HepG2 (cell line): Measurements from ENCODE around the gene ZBTB44. TPM values are rescaled to one million over a fixed set of nuclear protein-coding genes. Genes with fewer than 3 reads are reported as not detected.

ENCODE experiments used
- ATAC-seq: fragments of 200-7000 bp; cut with Tn5 transposase; 3 replicates; pipeline ENCODE4 v1.9.1; 2020; ENCODE audit warnings: mild to moderate bottlenecking, moderate library complexity
- BruUV-seq: library from RNA; stranded (reverse); fragments of 400-500 nt; replicated peaks from 2 replicates; lab custom pipeline; 2021; lab: Mats Ljungman, UMichigan
- CTCF ChIA-PET: fragments of 300-600 bp; formaldehyde crosslinking; extraction: SDS; loops from one replicate; lab custom pipeline; 2021; ENCODE audit warnings: low total read pairs, inconsistent platforms, low intra/inter-chr PET ratio; lab: Yijun Ruan, JAX
- POLR2A ChIA-PET: fragments of 350-600 bp; sonication (Branson Sonifier 250); formaldehyde crosslinking; loops from one replicate; lab custom pipeline; 2020; ENCODE audit warnings: antibody characterized with exemption, inconsistent platforms; lab: Yijun Ruan, JAX
- DNase-seq: peaks from one replicate; pipeline ENCODE4 v3.0.0-alpha.2; 2015; ENCODE audit warnings: low spot score
- FAIRE-seq: peaks from 3 replicates; lab custom pipeline; 2011; peaks lifted over from hg19 to GRCh38; lab: Jason Lieb, UNC
- H2AFZ ChIP-seq: one replicate; pipeline ENCODE4 v1.6.1; 2011; ENCODE audit warnings: low read length, inconsistent platforms
- H3K27ac ChIP-seq: fragments of 300-600 bp; 3 replicates; pipeline ENCODE4 v1.8.0; 2011; ENCODE audit warnings: mixed run types, mild to moderate bottlenecking, mixed read lengths, low read length, inconsistent platforms; ENCODE audit not compliant: insufficient read depth; ENCODE audit errors: extremely low read length
- H3K27me3 ChIP-seq, 2 experiments: fragments of 200-600 bp in 1 of 2; 2 replicates in 1 of 2; 3 replicates in 1 of 2; pipeline versions ENCODE4 v1.6.0 to v1.8.0; 2011; ENCODE audit warnings: low read length in 2 of 2, mild to moderate bottlenecking in 2 of 2, moderate library complexity in 2 of 2, inconsistent platforms in 1 of 2; ENCODE audit not compliant: insufficient read depth in 2 of 2, control insufficient read depth in 1 of 2
- H3K36me3 ChIP-seq, 2 experiments: fragments of 200-600 bp in 1 of 2; replicated peaks in 1 of 2; 2 replicates in 1 of 2; 3 replicates in 1 of 2; pipeline versions ENCODE4 v1.5.1 to v1.8.0; 2011; ENCODE audit warnings: low read length in 2 of 2, inconsistent platforms in 1 of 2; ENCODE audit not compliant: insufficient read depth in 2 of 2, control insufficient read depth in 1 of 2
- H3K4me1 ChIP-seq: 2 replicates; pipeline ENCODE4 v1.5.1; 2012; ENCODE audit warnings: low read length, inconsistent platforms; ENCODE audit not compliant: insufficient read depth
- H3K4me2 ChIP-seq: 2 replicates; pipeline ENCODE4 v1.6.0; 2011; ENCODE audit warnings: low read depth, low read length, inconsistent platforms
- H3K4me3 ChIP-seq, 3 experiments: fragments of 200-600 bp in 1 of 3; sonication (generic), shearing (Covaris generic) in 1 of 3; replicated peaks in 1 of 3; 2 replicates each; pipeline ENCODE4 v1.5.1; 2011 to 2016; ENCODE audit warnings: low read length in 3 of 3, inconsistent platforms in 2 of 3, low read depth in 2 of 3, mild to moderate bottlenecking in 2 of 3, control low read depth in 1 of 3, mixed read lengths in 1 of 3; ENCODE audit not compliant: insufficient read depth in 1 of 3
- H3K79me2 ChIP-seq: one replicate; pipeline ENCODE4 v1.6.1; 2011; ENCODE audit warnings: low read length, inconsistent platforms; ENCODE audit not compliant: insufficient read depth
- H3K9ac ChIP-seq: 2 replicates; pipeline ENCODE4 v1.6.0; 2011; ENCODE audit warnings: mild to moderate bottlenecking, low read depth, low read length, inconsistent platforms; ENCODE audit not compliant: insufficient read depth
- H3K9me3 ChIP-seq: 2 replicates; pipeline ENCODE4 v1.5.1; 2012; ENCODE audit warnings: mild to moderate bottlenecking, low read length
- H4K20me1 ChIP-seq: 2 replicates; pipeline ENCODE4 v1.6.0; 2011; ENCODE audit warnings: inconsistent platforms, mild to moderate bottlenecking, low read length, moderate library complexity; ENCODE audit not compliant: insufficient read depth
- CCDC6 ChIP-seq: sonication (generic); formaldehyde crosslinking; IDR thresholded peaks from 2 replicates; pipeline ENCODE4 v1.8.1; 2022; ENCODE audit warnings: mild to moderate bottlenecking, missing genetic modification reagents, moderate library complexity
- FOXC1 ChIP-seq: sonication (generic); formaldehyde crosslinking; IDR thresholded peaks from 2 replicates; pipeline ENCODE4 v1.8.0; 2022; ENCODE audit warnings: mild to moderate bottlenecking, missing genetic modification reagents, borderline replicate concordance
- GFI1 ChIP-seq: sonication (generic); formaldehyde crosslinking; IDR thresholded peaks from 2 replicates; pipeline ENCODE4 v1.5.0; 2020; ENCODE audit warnings: missing genetic modification reagents, mild to moderate bottlenecking, borderline replicate concordance
- HMGXB4 ChIP-seq, 2 experiments: sonication (generic) in 1 of 2; formaldehyde crosslinking in 1 of 2; IDR thresholded peaks; 2 replicates each; pipeline versions ENCODE4 v1.4.0 to v1.6.1; 2018 to 2020; ENCODE audit warnings: missing genetic modification reagents in 2 of 2, borderline replicate concordance in 1 of 2, low read depth in 1 of 2, mild to moderate bottlenecking in 1 of 2, missing biosample characterization in 1 of 2
- HOXD1 ChIP-seq: sonication (generic); formaldehyde crosslinking; IDR thresholded peaks from 2 replicates; pipeline ENCODE4 v1.5.0; 2020; ENCODE audit warnings: missing genetic modification reagents
- MBD4 ChIP-seq: IDR thresholded peaks from 2 replicates; pipeline ENCODE4 v1.6.1; 2012; ENCODE audit warnings: low read length, inconsistent platforms, borderline replicate concordance
- ZBTB42 ChIP-seq: sonication (generic); formaldehyde crosslinking; IDR thresholded peaks from 2 replicates; pipeline ENCODE4 v1.5.0; 2020; ENCODE audit warnings: mild to moderate bottlenecking, missing genetic modification reagents
- ZFY ChIP-seq: sonication (generic); formaldehyde crosslinking; IDR thresholded peaks from 2 replicates; pipeline ENCODE4 v1.4.0; 2020; ENCODE audit warnings: missing genetic modification reagents
- ZNF703 ChIP-seq: sonication (generic); formaldehyde crosslinking; IDR thresholded peaks from 2 replicates; pipeline ENCODE4 v1.5.1; 2020; ENCODE audit warnings: missing genetic modification reagents, mild to moderate bottlenecking, moderate library complexity, borderline replicate concordance
- ZNF709 ChIP-seq: sonication (generic); formaldehyde crosslinking; IDR thresholded peaks from 2 replicates; pipeline ENCODE4 v1.5.0; 2020; ENCODE audit warnings: mild to moderate bottlenecking, missing genetic modification reagents
- WGBS: methylation state at CpG from one replicate; pipeline ENCODE4 v1.1.6; 2017; ENCODE audit warnings: low lambda C conversion rate; 5-methylcytosine and 5-hydroxymethylcytosine counted together
- in situ Hi-C: cut with HindIII; loops from 2 replicates; pipeline ENCODE4 v1.10.0; 2017; ENCODE audit warnings: low pct_unique_long_range_greater_than_20kb; ENCODE audit not compliant: extremely low pct_ligation_motif_present
- intact Hi-C: fragments of 100-400 bp; cut with micrococcal nuclease; formaldehyde crosslinking; loops from one replicate; pipeline ENCODE4 v1.10.0; 2022; ENCODE audit not compliant: unreplicated experiment
- polyA plus RNA-seq, 8 experiments: library from polyadenylated mRNA; depleted of rRNA in 3 of 8; stranded (reverse) in 7 of 8; unstranded in 1 of 8; fragments of >200 nt; fragmentation: Illumina TruSeq in 4 of 8; extraction: Trizol in 4 of 8; gene quantifications; 2 replicates each; pipeline versions ENCODE4 v1.2.1 to v1.2.3, GENCODE V29; 2011 to 2016; ENCODE audit warnings: low read depth in 4 of 8, missing spikeins in 1 of 8, mixed read lengths in 1 of 8; ENCODE audit not compliant: insufficient read depth in 1 of 8
- total RNA-seq, 5 experiments: library from RNA; depleted of rRNA; stranded (reverse); fragments of >200 nt; fragmentation: Illumina TruSeq; extraction: Trizol; gene quantifications; 2 replicates each; pipeline ENCODE4 v1.2.3, GENCODE V29; 2016; ENCODE audit warnings: low read depth in 1 of 5

Gene ZBTB44
- total and polyA plus RNA-seq, 2 of the 13 experiments (the other 11 are each of a cell fraction or from before 2014, with no cell fraction given), result 22.8 to 23.6 TPM

- POLR2A ChIA-PET, result no interaction called here
- Histone ChIP-seq H3K27me3 (no peaks in the 10 kb centered on the region), H3K36me3 (peaks cover 0 to 15% of the 10 kb centered on the region in 2 experiments; a peak in 2 of 5 replicates), H4K20me1 (no peaks in the 10 kb centered on the region), H3K4me1 (peaks cover 17% of the 10 kb centered on the region), H2AFZ (no peak overlapping the region), H3K4me3 (no peak overlapping the region), H3K27ac (no peak overlapping the region), H3K9ac (no peak overlapping the region), H3K79me2 (no peaks in the 10 kb centered on the region), H3K4me2 (no peak overlapping the region), H3K9me3 (no peaks in the 10 kb centered on the region)
- BruUV-seq, result no TSS peak
- in situ Hi-C loops (no loop called here), intact Hi-C loops (no loop called here)
- ATAC-seq, result no peak
- TF ChIP-seq GFI1 (CRISPR knock-in tag) (no peak), CCDC6 (CRISPR knock-in tag) (no peak), HOXD1 (no peak), ZBTB42 (CRISPR knock-in tag) (no peak), ZNF703 (CRISPR knock-in tag) (no peak), HMGXB4 (CRISPR knock-in tag; IDR thresholded peaks at IDR 0.05; ENCODE audit: borderline replicate concordance in 1 of 2, low read depth in 1 of 2) (no peak), MBD4 (no peak), ZNF709 (CRISPR knock-in tag) (no peak), FOXC1 (CRISPR knock-in tag) (no peak), ZFY (CRISPR knock-in tag) (no peak)
- no peak for FAIRE-seq
- DNase-seq, result no peak
- CTCF ChIA-PET, result no interaction called here
- WGBS, result 95% methylated on average over 6 of the region's 6 CpGs
These were observed 54.0 kb downstream of the ZBTB44 start for GRCh38 chr11:130260742-130261141.
